Measurements from ENCODE around the gene GRIN2A.

GRIN2A gene

DNA sequence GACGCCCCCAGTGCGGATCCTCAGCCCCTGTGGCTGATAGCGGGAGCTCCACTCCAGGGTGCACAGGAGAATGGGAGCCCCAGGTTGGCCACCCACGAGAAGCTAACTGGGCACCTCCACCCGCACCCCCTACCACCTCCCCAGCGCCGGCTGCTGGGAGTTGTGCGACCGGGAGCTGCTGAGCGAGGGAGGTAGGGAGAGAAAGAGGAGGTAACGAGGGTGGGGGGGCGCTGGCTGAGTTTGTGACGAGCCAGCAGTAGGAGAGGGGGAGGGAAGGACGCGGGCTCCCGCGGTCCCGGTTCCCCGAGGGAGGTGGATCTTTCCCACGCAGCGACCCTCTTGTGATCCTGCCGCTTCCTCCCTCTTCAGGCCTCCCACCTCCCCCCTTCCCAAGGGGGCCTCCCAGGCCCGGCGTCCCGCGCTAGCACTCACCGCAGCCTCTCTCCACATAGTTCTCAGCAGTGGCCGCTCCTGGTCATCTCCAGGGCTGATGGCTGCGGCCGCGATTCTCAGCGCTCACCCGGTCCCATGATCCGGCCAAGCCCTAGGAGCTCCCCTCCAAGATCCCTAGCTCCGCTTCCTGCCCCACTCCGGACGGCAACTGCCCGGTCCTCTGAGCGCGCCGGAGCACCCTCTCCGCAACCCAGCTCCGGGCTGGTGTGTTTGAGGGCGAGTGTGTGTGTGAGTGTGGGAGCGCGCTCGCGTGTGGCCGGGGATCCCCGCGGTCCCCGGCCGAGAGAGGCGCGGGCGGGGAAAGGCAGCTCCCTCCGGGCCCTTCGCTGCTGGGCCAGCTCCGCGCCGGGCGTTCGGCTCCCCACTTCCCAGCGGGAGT is at the start of gene GRIN2A:
Gene GRIN2A, minus strand, starts transcription at position 207 of the 832 bp plus-strand sequence. CDS start 2,017 bp downstream, outside the sequence.
- no peak for DNase-seq

GRCh38 chr16:10231563-10231962 is 49.3 kb upstream of the GRIN2A start:
- DNase-seq: no peak

DNA sequence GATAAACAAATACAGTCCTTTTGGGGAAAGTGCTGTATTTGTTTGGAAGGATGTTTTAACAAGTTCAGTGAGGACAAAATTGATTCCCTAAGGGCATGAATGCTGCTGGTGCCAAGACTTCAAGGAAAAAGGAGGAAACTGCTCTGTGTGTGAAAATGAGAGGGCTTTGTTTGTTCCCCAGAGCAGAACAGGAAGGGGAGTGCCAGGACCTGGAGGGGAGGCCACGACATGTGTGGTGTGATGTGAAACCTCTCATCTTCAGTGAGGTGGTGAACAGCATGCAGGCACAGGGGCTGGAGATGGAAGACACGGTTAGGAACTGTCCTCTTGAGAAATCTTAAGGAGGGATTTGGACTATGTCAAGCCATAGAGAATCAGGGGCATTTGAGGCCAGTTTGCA is 46.6 kb upstream of the GRIN2A start:
- DNase-seq: no peak

DNA sequence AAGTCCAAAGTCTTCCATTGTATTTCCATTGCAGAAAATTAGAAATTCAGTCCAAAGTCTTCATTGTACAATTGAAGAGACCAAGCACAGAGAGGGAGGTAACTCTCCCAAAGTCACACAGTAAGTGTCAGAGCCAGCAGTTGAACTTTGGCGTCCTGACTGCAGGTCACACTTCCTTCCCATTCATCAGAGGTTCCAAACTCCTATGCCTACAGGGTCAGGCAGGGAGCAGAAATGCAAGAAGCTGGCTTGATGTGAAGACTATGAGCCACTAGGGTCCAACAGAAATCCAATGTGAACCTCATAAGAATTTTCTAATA is 44.7 kb upstream of the GRIN2A start:
- no peak for DNase-seq

DNA sequence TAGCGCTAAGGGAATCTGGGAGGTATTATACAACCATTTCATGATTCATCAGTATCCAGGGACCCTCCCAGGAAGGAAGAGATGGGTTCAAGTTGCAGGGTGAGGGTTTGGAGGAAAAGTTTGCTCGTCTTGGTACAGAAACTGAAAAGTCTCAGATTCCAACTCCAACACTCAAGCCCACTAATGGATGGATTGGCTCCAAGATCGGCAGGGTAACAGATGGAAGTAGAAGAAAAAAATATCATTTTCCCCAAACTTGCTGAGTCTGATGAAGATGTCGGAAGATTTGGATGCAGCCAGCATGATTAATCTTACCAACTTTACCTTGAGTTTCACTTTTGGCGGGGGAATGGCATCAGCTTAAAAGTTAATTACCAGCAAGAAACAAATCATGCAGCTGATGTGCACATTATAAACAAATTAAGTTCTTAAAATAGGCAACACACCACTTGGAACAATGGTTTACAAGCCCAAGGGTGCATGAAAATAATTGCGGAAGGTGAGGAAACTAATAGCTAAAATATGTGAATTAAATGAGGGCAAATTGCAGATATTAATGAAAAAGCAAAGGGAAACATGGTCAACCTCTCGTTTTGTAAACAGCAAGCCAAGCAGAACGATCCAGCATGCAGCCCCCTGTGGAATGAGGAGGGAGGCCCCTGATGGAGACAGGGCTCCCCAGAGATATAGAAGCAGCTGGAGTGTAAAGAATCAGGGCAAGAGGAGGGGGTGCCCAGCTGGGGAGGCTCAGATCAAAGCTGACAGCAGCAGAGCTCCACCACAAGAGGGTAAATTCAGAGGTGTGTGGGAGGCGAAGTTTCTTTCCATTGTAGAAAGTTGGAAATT is 44.1 kb upstream of the GRIN2A start:
- no peak for DNase-seq

DNA sequence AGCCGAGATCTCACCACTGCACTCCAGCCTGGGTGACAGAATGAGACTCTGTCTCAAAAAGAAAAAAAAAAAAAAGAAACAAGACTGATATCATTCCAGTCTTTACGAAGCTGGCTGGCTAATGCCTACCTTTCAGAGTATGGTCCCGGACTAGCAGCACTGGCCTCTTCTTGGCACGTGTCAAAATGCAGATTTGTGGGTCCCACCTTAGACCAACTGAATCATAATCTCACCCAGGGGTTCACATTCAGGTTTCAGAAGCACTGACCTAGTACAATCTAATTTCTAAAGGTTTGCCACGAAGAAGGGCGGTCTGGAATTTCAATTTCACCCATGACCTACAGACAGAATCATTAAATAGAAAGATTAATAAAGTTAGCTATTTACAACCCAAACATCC is 43.4 kb upstream of the GRIN2A start:
- DNase-seq: no peak

DNA sequence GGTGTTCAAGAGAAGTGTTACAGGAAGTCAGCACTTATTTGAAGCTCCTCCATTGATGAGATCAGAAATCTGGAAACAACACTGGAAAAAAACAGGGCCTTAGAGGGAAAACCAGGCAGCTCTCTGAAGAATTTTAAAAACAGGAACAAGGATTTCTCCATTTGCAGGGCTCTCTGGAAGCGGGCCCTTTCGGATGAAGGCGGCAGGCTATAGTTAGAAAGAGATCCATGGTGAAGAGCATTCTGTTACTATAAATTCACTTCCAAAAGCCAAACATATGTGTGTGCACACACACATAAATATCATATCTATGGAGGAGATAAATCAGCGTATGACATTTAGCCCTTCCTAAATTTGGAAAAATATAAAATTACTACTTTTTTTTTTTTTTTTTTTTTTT is 42.6 kb upstream of the GRIN2A start:
- DNase-seq: no peak

DNA sequence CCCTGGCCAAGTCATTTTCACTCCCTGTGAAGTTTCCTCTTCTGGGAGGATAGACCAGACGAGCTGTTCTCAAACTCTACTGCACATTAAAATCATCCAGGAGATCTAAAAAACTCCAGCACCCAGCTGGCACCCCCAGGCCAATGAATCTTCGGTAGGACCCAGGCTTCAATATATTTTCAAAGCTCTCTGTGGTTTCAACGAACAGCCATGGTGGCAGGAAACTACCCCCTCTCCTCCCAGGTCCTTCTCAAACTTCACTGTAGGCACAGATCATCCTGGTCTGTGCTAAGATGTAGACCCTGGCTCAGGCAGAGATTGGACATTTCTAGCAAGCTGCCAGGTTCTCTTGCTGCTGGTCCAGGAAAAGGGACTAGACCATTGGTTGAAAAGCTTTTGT is 38.7 kb upstream of the GRIN2A start:
- no peak for DNase-seq

- DNase-seq: no peak
These were observed 37.5 kb upstream of the GRIN2A start for GRCh38 chr16:10219742-10220141.

GRCh38 chr16:10218490-10219206 is 36.4 kb upstream of the GRIN2A start:
- DNase-seq: no peak

- no peak for DNase-seq
These were observed 31.5 kb upstream of the GRIN2A start for GRCh38 chr16:10213748-10214147.

- DNase-seq: no peak
These were observed 28.7 kb upstream of the GRIN2A start for GRCh38 chr16:10210944-10211343.

DNA sequence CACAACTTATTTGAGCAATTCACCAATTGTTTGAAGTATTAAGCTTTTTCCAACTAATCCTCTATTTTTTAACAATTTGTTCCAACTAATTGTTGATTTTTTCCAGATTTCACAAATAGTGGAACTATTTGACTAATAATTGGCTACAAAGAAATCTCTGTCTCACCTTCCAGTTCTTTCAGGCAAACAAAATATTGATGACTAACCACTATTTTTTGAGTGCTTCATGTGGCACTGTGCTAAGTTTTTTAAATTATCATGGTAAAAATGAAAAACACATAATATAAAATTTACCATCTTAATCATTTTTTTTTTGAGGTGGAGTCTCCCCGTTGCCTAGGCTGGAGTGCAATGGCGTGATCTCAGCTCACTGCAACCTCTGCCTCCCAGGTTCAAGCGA is 24.6 kb upstream of the GRIN2A start:
- DNase-seq: no peak

DNA sequence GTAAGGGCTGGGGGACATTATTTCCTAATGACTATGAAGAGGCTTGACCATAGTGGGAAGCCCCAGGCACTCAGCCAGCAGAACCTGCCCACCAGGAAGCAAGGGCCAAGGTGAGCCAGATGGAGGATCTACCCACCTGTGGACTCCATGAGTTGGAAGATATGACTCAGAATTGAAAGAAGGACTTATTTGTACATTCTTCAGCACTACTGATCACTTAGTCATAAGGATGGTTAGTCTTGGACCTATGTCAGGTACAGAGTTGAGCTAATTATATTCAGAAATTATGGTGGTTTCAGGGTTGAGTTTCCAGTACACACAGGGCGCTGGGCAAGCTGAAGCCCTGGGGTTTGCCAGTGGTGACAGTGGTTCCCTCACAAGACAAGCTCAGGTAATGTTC is 24.0 kb upstream of the GRIN2A start:
- DNase-seq: no peak

DNA sequence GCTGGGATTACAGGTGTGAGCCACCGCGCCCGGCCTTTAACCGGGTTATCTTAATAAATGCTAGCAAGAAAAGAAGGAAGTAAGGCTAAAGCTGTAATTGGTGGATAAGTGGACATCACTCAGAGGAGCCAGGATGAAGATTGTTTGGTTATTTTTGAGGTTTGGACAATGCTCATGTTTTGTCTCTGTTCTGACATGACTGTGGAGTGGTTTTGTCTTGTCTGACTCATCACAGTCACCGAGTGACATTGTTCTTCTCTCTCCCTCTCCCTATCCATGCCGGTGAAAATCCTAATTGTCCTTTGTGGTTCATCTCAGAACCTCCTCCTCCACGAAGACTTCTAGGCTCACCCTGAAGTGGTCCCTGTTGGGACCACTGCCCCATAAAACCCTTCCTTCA is 23.5 kb upstream of the GRIN2A start:
- DNase-seq: no peak

DNA sequence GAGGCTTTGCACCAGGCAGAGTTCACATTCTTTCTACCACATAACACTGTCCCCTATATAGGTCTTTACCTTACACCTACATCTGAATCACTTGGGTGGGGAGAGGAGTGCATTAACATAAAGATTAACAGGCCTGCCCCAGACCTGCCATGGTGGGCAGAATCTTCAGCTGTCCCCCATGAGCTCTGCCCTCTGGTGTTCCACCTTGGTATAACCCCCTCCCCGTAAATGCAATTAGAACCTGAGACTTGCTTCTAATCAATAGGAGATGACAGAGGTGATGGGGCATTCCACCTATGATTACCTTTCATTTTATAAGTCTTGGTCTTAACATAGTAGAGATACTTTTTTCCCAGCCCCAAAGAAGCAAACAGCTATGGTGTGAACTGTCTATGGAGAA is 20.4 kb upstream of the GRIN2A start:
- DNase-seq: no peak

- no peak for DNase-seq
These were observed 18.7 kb upstream of the GRIN2A start for GRCh38 chr16:10200637-10201586.

DNA sequence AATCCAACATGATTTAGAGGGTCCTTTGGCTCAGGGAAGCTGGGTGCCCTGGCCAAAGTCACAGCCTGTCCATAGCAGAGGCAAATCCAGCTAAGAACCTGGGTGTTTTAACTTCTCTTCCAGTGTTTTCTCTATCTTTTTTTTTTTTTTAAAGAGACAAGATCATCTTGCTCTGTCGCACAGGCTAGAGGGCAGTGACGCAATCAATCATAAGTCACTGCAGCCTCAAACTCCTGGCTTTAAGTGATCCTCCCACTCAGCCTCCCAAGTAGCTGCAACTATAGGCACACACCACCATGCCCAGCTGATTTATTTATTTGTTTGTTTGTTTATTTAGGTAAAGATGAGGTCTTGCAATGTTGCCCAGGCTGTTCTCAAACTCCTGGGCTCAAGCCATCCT is 14.8 kb upstream of the GRIN2A start:
- no peak for DNase-seq

GRCh38 chr16:10191096-10191495 is 8.9 kb upstream of the GRIN2A start:
- DNase-seq: no peak

DNA sequence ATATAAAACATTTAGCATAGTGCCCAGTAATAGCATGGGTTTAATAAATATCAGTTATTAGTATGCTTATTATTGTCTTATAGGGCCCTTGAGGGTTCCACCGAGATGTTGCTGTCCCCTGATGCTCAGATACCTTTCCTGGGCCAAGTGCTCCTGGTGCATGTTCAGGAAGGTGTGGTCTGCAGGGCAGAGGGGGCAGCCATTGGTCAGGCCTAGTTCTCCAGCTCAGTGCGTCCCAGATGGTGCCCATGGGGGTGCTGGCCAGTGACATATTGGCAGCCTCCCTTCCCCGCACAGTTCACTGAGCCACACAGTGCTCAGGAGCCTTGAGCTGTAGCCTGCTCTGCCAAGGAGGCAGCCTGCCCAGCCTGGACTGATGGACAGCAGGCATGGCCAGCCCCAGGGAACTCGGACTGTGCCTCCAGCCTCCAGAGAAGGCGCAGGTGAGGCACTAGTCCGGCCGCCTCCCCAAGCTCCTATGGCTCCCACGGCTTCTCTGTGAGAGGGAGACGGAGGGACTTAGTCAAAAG is 7.7 kb upstream of the GRIN2A start:
- no peak for DNase-seq

DNA sequence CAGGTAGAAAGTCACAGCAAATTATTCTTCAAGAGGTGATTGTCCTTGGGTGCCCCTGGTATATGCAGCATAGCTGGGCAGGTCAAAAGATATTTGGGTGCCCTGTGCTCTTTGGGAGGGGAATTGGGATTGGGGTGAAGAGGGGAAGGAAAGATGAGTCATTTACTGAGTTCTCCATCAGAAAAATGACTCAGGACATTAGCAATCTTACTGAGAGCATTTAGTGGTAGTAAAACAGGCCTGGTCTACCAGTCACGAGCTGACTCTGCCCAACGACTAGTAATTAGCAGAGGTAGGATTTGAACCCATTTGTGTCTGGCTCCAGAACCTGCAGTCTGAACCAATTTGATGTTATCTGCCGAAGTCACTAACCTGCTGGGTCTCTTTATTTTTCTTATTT is 6.0 kb upstream of the GRIN2A start:
- DNase-seq: no peak

Data from CD4-positive, alpha-beta T cell treated with Interleukin-4 for 1 hour (primary cell).